Muscle layer of colon (tissue), 2 donors: ENCODE data around the gene PLEKHA5.
A peak's percentile ranks its signal among the peaks of the same experiment; 100 is the strongest.

ENCODE experiments used
- H3K27ac ChIP-seq: one replicate; pipeline ENCODE4 v1.7.0; 2013; ENCODE audit warnings: low read depth, mild to moderate bottlenecking, low read length, moderate library complexity
- H3K27me3 ChIP-seq, 2 donors: one replicate each; pipeline ENCODE4 v1.7.0; 2013; ENCODE audit warnings: low read length in 2 of 2, mild to moderate bottlenecking in 2 of 2; ENCODE audit not compliant: insufficient read depth in 2 of 2, control insufficient read depth in 1 of 2
- H3K36me3 ChIP-seq: one replicate; pipeline ENCODE4 v1.7.0; 2013; ENCODE audit warnings: mild to moderate bottlenecking, low read length; ENCODE audit not compliant: insufficient read depth
- H3K4me1 ChIP-seq: one replicate; pipeline ENCODE4 v1.7.0; 2013; ENCODE audit warnings: mild to moderate bottlenecking, low read length; ENCODE audit not compliant: insufficient read depth
- H3K4me3 ChIP-seq, 2 donors: one replicate each; pipeline ENCODE4 v1.7.0; 2013; ENCODE audit warnings: low read length in 2 of 2, low read depth in 1 of 2, mild to moderate bottlenecking in 1 of 2, moderate library complexity in 1 of 2
- H3K9ac ChIP-seq: one replicate; pipeline ENCODE4 v1.7.0; 2013; ENCODE audit warnings: low read length
- H3K9me3 ChIP-seq: one replicate; pipeline ENCODE4 v1.7.0; 2013; ENCODE audit warnings: mild to moderate bottlenecking, low read length
- donor health status: abdominal sarcoma.
- donor health status: Adenocarcinoma of cecum.

PLEKHA5 gene

DNA sequence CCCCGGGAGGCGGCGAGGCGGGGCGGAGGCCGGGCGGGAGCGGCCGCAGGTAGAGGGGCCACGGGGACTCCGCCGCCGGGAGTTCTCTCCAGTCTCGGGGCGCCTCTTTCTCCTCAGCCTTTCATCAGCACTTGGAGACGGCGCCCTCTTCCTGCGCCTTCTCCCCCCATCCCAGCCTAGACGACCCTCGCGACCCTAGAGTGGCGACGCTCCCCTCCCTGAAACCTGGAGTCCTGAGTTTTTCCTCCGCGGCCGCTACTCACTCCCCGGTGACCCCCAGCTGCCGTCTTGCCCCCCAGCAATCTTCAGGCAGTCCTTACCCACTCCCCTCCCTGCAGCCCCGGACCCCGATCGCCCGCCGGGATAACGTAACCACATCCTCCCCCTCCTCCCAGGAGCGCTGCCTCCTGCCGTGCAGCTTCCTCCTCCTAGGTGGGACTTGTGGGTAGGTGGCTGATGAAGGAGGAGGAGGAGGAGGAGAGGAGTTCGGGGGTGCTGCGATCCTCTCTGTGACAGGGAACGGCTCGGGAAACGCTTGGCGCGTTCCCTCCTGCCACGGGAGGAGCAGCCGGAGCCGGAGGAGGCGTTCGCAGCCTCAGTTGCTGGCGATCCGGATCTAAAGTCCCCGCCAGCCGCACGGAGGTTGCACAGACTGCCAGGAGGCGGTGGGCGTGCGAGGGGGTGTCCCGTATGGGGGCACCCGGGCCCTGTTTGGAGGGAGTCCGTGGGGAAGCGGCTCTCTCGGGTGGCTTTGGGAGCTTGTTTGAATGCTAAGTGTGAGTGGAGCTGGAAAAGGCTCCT, 891 bp downstream of the PLEKHA5 start:
- peak overlapping the region; percentile 45 for H3K27ac ChIP-seq
- H3K36me3 ChIP-seq = no peaks in the 10 kb centered on the region
- H3K27me3 ChIP-seq = no peaks in the 10 kb centered on the region
- peaks cover 5% of the 10 kb centered on the region for H3K4me1 ChIP-seq
- H3K4me3 ChIP-seq = peak overlapping the region; percentile 87 to 90
- peak overlapping the region; percentile 61 for H3K9ac ChIP-seq
- H3K9me3 ChIP-seq = no peaks in the 10 kb centered on the region

DNA sequence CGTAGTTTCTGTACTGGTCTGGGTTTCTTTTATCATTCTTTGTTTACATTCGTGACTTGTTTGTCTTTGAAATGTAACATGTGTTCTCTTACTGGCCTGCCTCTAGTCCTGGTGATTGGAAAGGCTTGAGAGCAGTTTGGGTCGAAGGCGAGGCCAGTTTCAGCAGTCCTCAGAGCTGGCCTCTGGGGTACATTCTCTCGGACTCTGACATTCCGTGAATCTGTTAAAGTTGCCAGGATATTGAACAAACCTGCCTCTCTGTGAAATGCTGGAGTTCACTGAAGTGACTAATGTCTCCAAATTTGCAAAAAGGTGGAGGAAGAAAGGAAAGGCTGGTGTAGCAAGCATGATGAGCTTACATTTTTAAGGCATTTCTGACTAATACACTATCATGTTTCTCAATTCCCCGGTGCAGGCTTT, 1.5 kb downstream of the PLEKHA5 start:
- Histone ChIP-seq H3K27me3 (no peaks in the 10 kb centered on the region), H3K27ac (peak overlapping the region; percentile 45), H3K4me1 (peaks cover 5% of the 10 kb centered on the region), H3K9ac (peak overlapping the region; percentile 61), H3K36me3 (no peaks in the 10 kb centered on the region), H3K4me3 (peak overlapping the region; percentile 87 to 90), H3K9me3 (no peaks in the 10 kb centered on the region)

- H3K36me3 ChIP-seq = no peaks in the 10 kb centered on the region
- H3K27me3 ChIP-seq = no peaks in the 10 kb centered on the region
- no peaks in the 10 kb centered on the region for H3K4me1 ChIP-seq
- H3K9ac ChIP-seq = no peak overlapping the region
- no peaks in the 10 kb centered on the region for H3K9me3 ChIP-seq
- H3K27ac ChIP-seq = no peak overlapping the region
- H3K4me3 ChIP-seq = no peak overlapping the region
Measured at GRCh38 chr12:19138551-19138950, 9.0 kb downstream of the PLEKHA5 start.

DNA sequence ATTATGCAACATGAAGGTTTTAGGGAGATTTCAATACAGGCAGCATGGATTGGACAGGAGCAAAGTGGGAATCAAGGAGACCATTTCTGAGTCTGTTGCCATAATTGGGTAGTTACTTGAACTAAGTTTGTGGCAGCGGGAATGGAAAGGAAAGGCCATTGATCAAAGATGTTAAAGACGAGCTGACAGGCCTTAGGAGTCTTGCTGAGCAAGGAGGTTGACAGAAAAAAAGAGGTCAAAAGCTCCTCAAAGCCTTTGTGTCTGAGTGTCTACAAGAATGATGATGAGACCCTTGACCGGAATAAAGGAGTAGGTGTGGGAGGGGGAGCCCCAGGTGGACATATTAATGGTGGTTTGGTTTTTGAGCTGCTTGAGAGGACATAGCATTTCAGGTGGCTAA, 9.4 kb downstream of the PLEKHA5 start:
- Histone ChIP-seq H3K9ac (no peak overlapping the region), H3K27me3 (no peaks in the 10 kb centered on the region), H3K4me1 (no peaks in the 10 kb centered on the region), H3K9me3 (no peaks in the 10 kb centered on the region), H3K4me3 (no peak overlapping the region), H3K36me3 (no peaks in the 10 kb centered on the region), H3K27ac (no peak overlapping the region)

- Histone ChIP-seq H3K9me3 (no peaks in the 10 kb centered on the region), H3K27me3 (no peaks in the 10 kb centered on the region), H3K4me1 (no peaks in the 10 kb centered on the region), H3K36me3 (no peaks in the 10 kb centered on the region), H3K27ac (no peak overlapping the region), H3K9ac (no peak overlapping the region), H3K4me3 (no peak overlapping the region)
Measured at GRCh38 chr12:19139615-19140194, 10.2 kb downstream of the PLEKHA5 start.

GRCh38 chr12:19140381-19141236, 11.1 kb downstream of the PLEKHA5 start:
- H3K4me1 ChIP-seq = no peaks in the 10 kb centered on the region
- no peak overlapping the region for H3K9ac ChIP-seq
- no peaks in the 10 kb centered on the region for H3K27me3 ChIP-seq
- H3K36me3 ChIP-seq = no peaks in the 10 kb centered on the region
- H3K27ac ChIP-seq = no peak overlapping the region
- H3K9me3 ChIP-seq = no peaks in the 10 kb centered on the region
- H3K4me3 ChIP-seq = no peak overlapping the region

- no peaks in the 10 kb centered on the region for H3K9me3 ChIP-seq
- H3K4me3 ChIP-seq = no peak overlapping the region
- no peaks in the 10 kb centered on the region for H3K36me3 ChIP-seq
- H3K27ac ChIP-seq = no peak overlapping the region
- H3K4me1 ChIP-seq = no peaks in the 10 kb centered on the region
- H3K9ac ChIP-seq = no peak overlapping the region
- no peaks in the 10 kb centered on the region for H3K27me3 ChIP-seq
Measured at GRCh38 chr12:19142499-19142898, 13.0 kb downstream of the PLEKHA5 start.

DNA sequence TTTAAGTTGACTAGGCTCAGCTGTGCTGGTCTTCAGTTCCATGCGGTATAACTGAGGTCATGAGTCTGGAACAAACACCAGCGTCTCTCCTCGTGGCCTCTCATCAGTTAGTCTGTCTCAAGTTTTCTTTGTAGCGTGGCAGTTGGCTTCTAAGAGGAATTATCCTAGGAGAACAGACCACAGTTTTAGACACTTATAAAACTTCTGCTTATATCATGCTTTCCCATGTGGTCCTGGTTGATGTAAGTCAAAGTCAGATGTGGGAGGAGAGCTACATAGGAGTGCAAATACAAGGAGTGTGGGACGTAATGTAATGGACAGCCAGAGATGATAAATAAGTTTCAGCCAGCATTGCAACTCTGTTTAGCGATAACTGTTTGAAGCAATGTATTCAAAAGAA, 14.8 kb downstream of the PLEKHA5 start:
- no peaks in the 10 kb centered on the region for H3K27me3 ChIP-seq
- no peaks in the 10 kb centered on the region for H3K9me3 ChIP-seq
- H3K36me3 ChIP-seq = no peaks in the 10 kb centered on the region
- no peaks in the 10 kb centered on the region for H3K4me1 ChIP-seq
- no peak overlapping the region for H3K27ac ChIP-seq
- no peak overlapping the region for H3K9ac ChIP-seq
- H3K4me3 ChIP-seq = no peak overlapping the region

GRCh38 chr12:19144985-19145384, 15.5 kb downstream of the PLEKHA5 start:
- no peak overlapping the region for H3K27ac ChIP-seq
- H3K4me1 ChIP-seq = no peaks in the 10 kb centered on the region
- H3K4me3 ChIP-seq = no peak overlapping the region
- no peak overlapping the region for H3K9ac ChIP-seq
- no peaks in the 10 kb centered on the region for H3K27me3 ChIP-seq
- H3K36me3 ChIP-seq = no peaks in the 10 kb centered on the region
- no peaks in the 10 kb centered on the region for H3K9me3 ChIP-seq

DNA sequence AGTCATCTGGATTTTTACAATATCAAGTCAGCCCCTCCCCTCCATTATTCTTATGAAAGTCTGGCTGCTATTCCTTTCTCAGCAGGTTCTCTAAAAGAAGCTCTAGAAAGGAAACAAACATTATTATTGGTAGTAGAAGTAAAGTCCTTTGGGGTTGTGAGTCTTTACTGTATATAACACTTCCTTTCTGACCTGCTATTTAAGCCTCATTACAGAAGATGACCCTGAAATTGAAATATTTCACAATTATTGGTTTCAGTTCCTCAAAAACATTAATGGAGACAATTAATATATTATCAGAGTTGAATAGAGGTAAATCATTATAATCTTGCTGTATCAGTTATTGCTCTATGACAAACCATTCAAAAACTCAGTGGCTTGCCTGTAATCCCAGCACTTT, 19.3 kb downstream of the PLEKHA5 start:
- Histone ChIP-seq H3K36me3 (no peaks in the 10 kb centered on the region), H3K27ac (no peak overlapping the region), H3K9me3 (no peaks in the 10 kb centered on the region), H3K27me3 (no peaks in the 10 kb centered on the region), H3K9ac (no peak overlapping the region), H3K4me3 (no peak overlapping the region), H3K4me1 (no peaks in the 10 kb centered on the region)

GRCh38 chr12:19150273-19150900, 20.9 kb downstream of the PLEKHA5 start:
- Histone ChIP-seq H3K36me3 (no peaks in the 10 kb centered on the region), H3K4me3 (no peak overlapping the region), H3K27ac (no peak overlapping the region), H3K27me3 (no peaks in the 10 kb centered on the region), H3K9ac (no peak overlapping the region), H3K9me3 (no peaks in the 10 kb centered on the region), H3K4me1 (no peaks in the 10 kb centered on the region)
